PFSK-1 (cell line): ENCODE results near the gene LCE4A.

Experiments
- FOXP2 ChIP-seq: optimal IDR thresholded peaks from 2 replicates; pipeline ENCODE3; 2011; ENCODE audit warnings: borderline replicate concordance, control low read depth, inconsistent platforms; ENCODE audit not compliant: insufficient read depth; ENCODE audit errors: extremely low read length, extremely low read depth
- POLR2AphosphoS5 ChIP-seq: IDR thresholded peaks from 2 replicates; pipeline ENCODE4 v1.6.1; 2012; ENCODE audit warnings: low read depth, mild to moderate bottlenecking, control low read depth, low read length, moderate library complexity
- TAF1 ChIP-seq: IDR thresholded peaks from 2 replicates; pipeline ENCODE4 v1.6.1; 2012; ENCODE audit warnings: low read length, control low read depth, borderline replicate concordance; ENCODE audit not compliant: insufficient read depth
- TF ChIP-seq, protein P1 (sequence below), 2 experiments: IDR thresholded peaks; 2 replicates each; pipeline versions ENCODE4 v1.6.1 to v1.8.0; 2011 to 2012; ENCODE audit warnings: low read depth in 2 of 2, low read length in 2 of 2, control low read depth in 1 of 2, inconsistent platforms in 1 of 2, mild to moderate bottlenecking in 1 of 2, moderate library complexity in 1 of 2; ENCODE audit not compliant: insufficient read depth in 1 of 2

- no peak for TF ChIP-seq TAF1
- TF ChIP-seq POLR2AphosphoS5 = no peak
- TF ChIP-seq, protein P1, sequence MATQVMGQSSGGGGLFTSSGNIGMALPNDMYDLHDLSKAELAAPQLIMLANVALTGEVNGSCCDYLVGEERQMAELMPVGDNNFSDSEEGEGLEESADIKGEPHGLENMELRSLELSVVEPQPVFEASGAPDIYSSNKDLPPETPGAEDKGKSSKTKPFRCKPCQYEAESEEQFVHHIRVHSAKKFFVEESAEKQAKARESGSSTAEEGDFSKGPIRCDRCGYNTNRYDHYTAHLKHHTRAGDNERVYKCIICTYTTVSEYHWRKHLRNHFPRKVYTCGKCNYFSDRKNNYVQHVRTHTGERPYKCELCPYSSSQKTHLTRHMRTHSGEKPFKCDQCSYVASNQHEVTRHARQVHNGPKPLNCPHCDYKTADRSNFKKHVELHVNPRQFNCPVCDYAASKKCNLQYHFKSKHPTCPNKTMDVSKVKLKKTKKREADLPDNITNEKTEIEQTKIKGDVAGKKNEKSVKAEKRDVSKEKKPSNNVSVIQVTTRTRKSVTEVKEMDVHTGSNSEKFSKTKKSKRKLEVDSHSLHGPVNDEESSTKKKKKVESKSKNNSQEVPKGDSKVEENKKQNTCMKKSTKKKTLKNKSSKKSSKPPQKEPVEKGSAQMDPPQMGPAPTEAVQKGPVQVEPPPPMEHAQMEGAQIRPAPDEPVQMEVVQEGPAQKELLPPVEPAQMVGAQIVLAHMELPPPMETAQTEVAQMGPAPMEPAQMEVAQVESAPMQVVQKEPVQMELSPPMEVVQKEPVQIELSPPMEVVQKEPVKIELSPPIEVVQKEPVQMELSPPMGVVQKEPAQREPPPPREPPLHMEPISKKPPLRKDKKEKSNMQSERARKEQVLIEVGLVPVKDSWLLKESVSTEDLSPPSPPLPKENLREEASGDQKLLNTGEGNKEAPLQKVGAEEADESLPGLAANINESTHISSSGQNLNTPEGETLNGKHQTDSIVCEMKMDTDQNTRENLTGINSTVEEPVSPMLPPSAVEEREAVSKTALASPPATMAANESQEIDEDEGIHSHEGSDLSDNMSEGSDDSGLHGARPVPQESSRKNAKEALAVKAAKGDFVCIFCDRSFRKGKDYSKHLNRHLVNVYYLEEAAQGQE (IDR thresholded peaks at IDR 0.05; ENCODE audit: insufficient read depth in 1 of 2, low read depth in 2 of 2, low read length in 2 of 2) = no peak
- TF ChIP-seq FOXP2 = no peak
Observed at GRCh38 chr1:152679459-152679858, 28.5 kb upstream of the LCE4A start.
